IMR-90 (cell line): Measurements from ENCODE around the gene OR2B3. TPM values are rescaled to one million over a fixed set of nuclear protein-coding genes. Genes with fewer than 3 reads are reported as not detected.

Experiments used
- ATAC-seq: fragments of 200-7000 bp; cut with Tn5 transposase; 2 replicates; pipeline ENCODE4 v1.9.1; 2020; ENCODE audit warnings: low read depth, mild to moderate bottlenecking, moderate library complexity
- BruUV-seq: library from RNA; stranded (reverse); fragments of 400-500 nt; replicated peaks from 2 replicates; lab custom pipeline; 2021; lab: Mats Ljungman, UMichigan
- CTCF ChIA-PET: fragments of 300-600 bp; formaldehyde crosslinking; extraction: SDS; loops from one replicate; lab custom pipeline; 2021; ENCODE audit warnings: antibody characterized with exemption; lab: Yijun Ruan, JAX
- POLR2A ChIA-PET: fragments of 300-600 bp; sonication (Branson Sonifier 250); formaldehyde crosslinking; loops from one replicate; lab custom pipeline; 2022; ENCODE audit warnings: antibody characterized with exemption; ENCODE audit not compliant: unreplicated experiment; lab: Charles Lee
- DNase-seq: peaks from one replicate; pipeline ENCODE4 v3.0.0; 2013
- H2AFZ ChIP-seq: replicated peaks from 2 replicates; pipeline ENCODE3; 2013; ENCODE audit warnings: low read length, mild to moderate bottlenecking; ENCODE audit not compliant: poor library complexity
- H2AK5ac ChIP-seq: 2 replicates; pipeline ENCODE4 v1.6.1; 2013; ENCODE audit warnings: low read depth, low read length, inconsistent platforms
- H2AK9ac ChIP-seq: replicated peaks from 2 replicates; pipeline ENCODE3; 2013; ENCODE audit warnings: mild to moderate bottlenecking, low read depth, low read length, moderate library complexity; ENCODE audit not compliant: poor library complexity
- H2BK120ac ChIP-seq: 2 replicates; pipeline ENCODE4 v1.6.1; 2013; ENCODE audit warnings: low read depth, low read length, inconsistent platforms
- H2BK15ac ChIP-seq: 3 replicates; pipeline ENCODE4 v1.6.1; 2013; ENCODE audit warnings: low read depth, low read length, inconsistent platforms
- H2BK20ac ChIP-seq: 2 replicates; pipeline ENCODE4 v1.6.1; 2013; ENCODE audit warnings: low read depth, mild to moderate bottlenecking, inconsistent platforms, low read length, moderate library complexity
- H2BK5ac ChIP-seq: 2 replicates; pipeline ENCODE4 v1.6.1; 2013; ENCODE audit warnings: mild to moderate bottlenecking, low read depth, low read length, inconsistent platforms; ENCODE audit not compliant: poor library complexity, severe bottlenecking
- H3K14ac ChIP-seq: replicated peaks from 2 replicates; pipeline ENCODE4 v1.6.1; 2013; ENCODE audit warnings: low read depth, low read length, inconsistent platforms
- H3K18ac ChIP-seq: 2 replicates; pipeline ENCODE4 v1.6.1; 2013; ENCODE audit warnings: low read depth, low read length, control low read depth
- H3K23ac ChIP-seq: 2 replicates; pipeline ENCODE4 v1.6.1; 2013; ENCODE audit warnings: low read depth, low read length, inconsistent platforms
- H3K27ac ChIP-seq: 2 replicates; pipeline ENCODE4 v1.5.1; 2013; ENCODE audit warnings: mild to moderate bottlenecking, control low read depth, low read length; ENCODE audit not compliant: insufficient read depth
- H3K27me3 ChIP-seq: 2 replicates; pipeline ENCODE4 v1.6.1; 2013; ENCODE audit warnings: low read length; ENCODE audit not compliant: control insufficient read depth, insufficient read depth
- H3K36me3 ChIP-seq: 2 replicates; pipeline ENCODE4 v1.6.1; 2013; ENCODE audit warnings: low read length, mixed read lengths; ENCODE audit not compliant: control insufficient read depth, insufficient read depth
- H3K4ac ChIP-seq: 2 replicates; pipeline ENCODE4 v1.6.1; 2013; ENCODE audit warnings: low read depth, low read length, inconsistent platforms
- H3K4me1 ChIP-seq: 2 replicates; pipeline ENCODE4 v1.6.1; 2013; ENCODE audit warnings: low read length, mixed read lengths; ENCODE audit not compliant: control insufficient read depth, insufficient read depth
- H3K4me2 ChIP-seq: 2 replicates; pipeline ENCODE4 v1.6.1; 2013; ENCODE audit warnings: low read depth, mild to moderate bottlenecking, control low read depth, low read length, moderate library complexity
- H3K4me3 ChIP-seq: 2 replicates; pipeline ENCODE4 v1.5.1; 2013; ENCODE audit warnings: low read depth, mild to moderate bottlenecking, control low read depth, low read length, moderate library complexity; ENCODE audit not compliant: insufficient read depth
- H3K56ac ChIP-seq: 2 replicates; pipeline ENCODE4 v1.6.1; 2013; ENCODE audit warnings: low read length, inconsistent platforms; ENCODE audit not compliant: insufficient read depth; ENCODE audit errors: extremely low read depth
- H3K79me1 ChIP-seq, 2 experiments: 2 replicates each; pipeline ENCODE4 v1.6.1; 2013; ENCODE audit warnings: low read length in 2 of 2, inconsistent platforms in 1 of 2, low read depth in 1 of 2
- H3K9ac ChIP-seq: 2 replicates; pipeline ENCODE4 v1.6.1; 2013; ENCODE audit warnings: low read depth, low read length, control low read depth
- H3K9me1 ChIP-seq: 2 replicates; pipeline ENCODE4 v1.6.1; 2013; ENCODE audit warnings: low read length, inconsistent platforms; ENCODE audit not compliant: insufficient read depth
- H3K9me3 ChIP-seq: 2 replicates; pipeline ENCODE4 v1.6.1; 2013; ENCODE audit warnings: low read length; ENCODE audit not compliant: control insufficient read depth, insufficient read depth
- H4K20me1 ChIP-seq: 2 replicates; pipeline ENCODE4 v1.6.1; 2013; ENCODE audit warnings: low read length, inconsistent platforms; ENCODE audit not compliant: insufficient read depth
- H4K5ac ChIP-seq: 2 replicates; pipeline ENCODE4 v1.6.1; 2013; ENCODE audit warnings: mild to moderate bottlenecking, low read depth, low read length, control low read depth
- H4K8ac ChIP-seq, 2 experiments: 2 replicates each; pipeline ENCODE4 v1.6.1; 2013; ENCODE audit warnings: low read depth in 2 of 2, low read length in 2 of 2, control low read depth in 1 of 2, inconsistent platforms in 1 of 2
- H4K91ac ChIP-seq: 2 replicates; pipeline ENCODE4 v1.6.1; 2013; ENCODE audit warnings: low read depth, low read length, inconsistent platforms; ENCODE audit not compliant: insufficient read depth
- CEBPB ChIP-seq: IDR thresholded peaks from 2 replicates; pipeline ENCODE4 v1.6.1; 2012; ENCODE audit warnings: low read depth, low read length, improper control_type of control experiment
- MXI1 ChIP-seq: IDR thresholded peaks from 2 replicates; pipeline ENCODE4 v1.6.1; 2012; ENCODE audit warnings: low read depth, mild to moderate bottlenecking, low read length, moderate library complexity, borderline replicate concordance
- WGBS, 2 experiments: methylation state at CpG; one replicate each; pipeline versions ENCODE4 v1.1.5 to v1.1.7; 2013; ENCODE audit warnings: missing lambda C conversion rate in 2 of 2; ENCODE audit not compliant: insufficient read length in 1 of 2; ENCODE audit errors: extremely low coverage in 2 of 2; 5-methylcytosine and 5-hydroxymethylcytosine counted together
- dilution Hi-C: fragments of 300-500 bp; cut with HindIII; formaldehyde crosslinking; loops from one replicate; pipeline ENCODE4 v1.14.3; 2018; ENCODE audit warnings: low sequenced_read_pairs; ENCODE audit not compliant: unreplicated experiment
- in situ Hi-C: fragments of 300-500 bp; cut with MboI; formaldehyde crosslinking; loops from 3 replicates; pipeline ENCODE4 v1.14.3; 2019; ENCODE audit warnings: low sequenced_read_pairs, inconsistent platforms, mixed read lengths
- intact Hi-C: fragments of 100-400 bp; cut with micrococcal nuclease; formaldehyde crosslinking; loops from 2 replicates; pipeline ENCODE4 v1.10.0; 2022
- polyA plus RNA-seq, 3 experiments: library from polyadenylated mRNA; depleted of rRNA; stranded (reverse); fragments of >200 nt; gene quantifications; 2 replicates each; pipeline ENCODE4 v1.2.3, GENCODE V29; 2012; ENCODE audit warnings: low replicate concordance in 1 of 3
- total RNA-seq: library from RNA; depleted of rRNA; stranded (reverse); fragments of >200 nt; gene quantifications from 2 replicates; pipeline ENCODE4 v1.2.3, GENCODE V29; 2012

The OR2B3 gene
- total and polyA plus RNA-seq, 2 of the 4 experiments (the other 2 are of a cell fraction): not detected

DNA sequence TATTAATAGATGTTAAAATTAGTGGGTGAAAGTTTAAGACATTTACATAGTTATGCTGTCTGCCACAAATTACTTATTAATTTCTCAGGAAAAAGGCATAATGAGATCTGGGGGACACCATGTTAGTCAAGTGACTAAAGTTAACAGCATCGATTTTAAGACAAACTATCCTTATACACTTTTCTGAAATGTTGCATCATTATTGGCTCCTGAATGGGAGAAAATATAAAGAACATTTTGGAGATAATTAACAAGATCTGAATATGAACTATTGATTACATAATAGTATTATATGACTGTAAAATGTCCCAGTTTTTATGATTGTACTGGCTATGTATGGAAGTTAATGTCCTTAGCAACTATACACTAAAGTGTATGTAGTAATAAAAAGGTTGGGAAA is 7.9 kb downstream of the OR2B3 start:
- no peak overlapping the region for H3K14ac ChIP-seq
- no peak overlapping the region for H3K4me2 ChIP-seq
- no peak overlapping the region for H2BK15ac ChIP-seq
- intact Hi-C loops: no loop called here
- H3K9me3 ChIP-seq: peaks cover 5% of the 10 kb centered on the region
- ATAC-seq: no peak
- H3K27ac ChIP-seq: no peak overlapping the region
- no peaks in the 10 kb centered on the region for H3K4me1 ChIP-seq
- no peak overlapping the region for H3K18ac ChIP-seq
- H2BK5ac ChIP-seq: no peak overlapping the region
- CTCF ChIA-PET: no interaction called here
- no CpG with 5 or more reads among the region's 1 CpG for WGBS, 2 experiments
- H4K5ac ChIP-seq: no peak overlapping the region
- H2AK9ac ChIP-seq: no peak overlapping the region
- H3K56ac ChIP-seq: no peak overlapping the region
- POLR2A ChIA-PET: no interaction called here
- no peaks in the 10 kb centered on the region for H3K79me1 ChIP-seq
- no peak overlapping the region for H2BK20ac ChIP-seq
- DNase-seq: no peak
- H2AK5ac ChIP-seq: no peak overlapping the region
- no peaks in the 10 kb centered on the region for H3K9me1 ChIP-seq
- no peaks in the 10 kb centered on the region for H3K36me3 ChIP-seq
- H2BK120ac ChIP-seq: no peak overlapping the region
- dilution Hi-C loops: no loop called here
- TF ChIP-seq CEBPB: peak; percentile 19; the same call in 1 of the 2 replicates
- TF ChIP-seq MXI1: no peak
- BruUV-seq: no TSS peak
- H4K20me1 ChIP-seq: no peaks in the 10 kb centered on the region
- H3K27me3 ChIP-seq: no peaks in the 10 kb centered on the region
- H3K4me3 ChIP-seq: no peak overlapping the region
- no peak overlapping the region for H3K4ac ChIP-seq
- in situ Hi-C loops: no loop called here
- no peak overlapping the region for H2AFZ ChIP-seq
- no peak overlapping the region for H3K9ac ChIP-seq
- no peak overlapping the region for H4K91ac ChIP-seq
- no peak overlapping the region for H4K8ac ChIP-seq
- no peak overlapping the region for H3K23ac ChIP-seq
